ENCODE measurements around the gene PLEKHM3.

Gene PLEKHM3

GRCh38 chr2:207802650-207803049 is 222.7 kb downstream of the PLEKHM3 start:
- Histone ChIP-seq H2BK120ac (ENCODE audit: low read depth, low read length) (no peak overlapping the region), H3K79me1 (ENCODE audit: low read length) (no peaks in the 10 kb centered on the region), H3K79me2 (ENCODE audit: control insufficient read depth, insufficient read depth, low read length) (no peaks in the 10 kb centered on the region), H4K8ac (ENCODE audit: low read depth, low read length) (no peak overlapping the region), H3K4me1 (ENCODE audit: control insufficient read depth, low read depth, low read length) (peaks cover 6% of the 10 kb centered on the region), H3K9ac (ENCODE audit: low read length) (no peak overlapping the region), H3K23ac (ENCODE audit: low read length) (no peak overlapping the region), H3K18ac (ENCODE audit: low read length) (no peak overlapping the region), H2BK5ac (ENCODE audit: low read length) (no peak overlapping the region), H3K4ac (ENCODE audit: low read depth, low read length) (no peak overlapping the region), H3K27ac (ENCODE audit: low read depth, low read length) (no peak overlapping the region), H3K36me3 (ENCODE audit: control insufficient read depth, insufficient read depth, low read length) (no peaks in the 10 kb centered on the region), H3K4me2 (ENCODE audit: low read length) (no peak overlapping the region), H3K56ac (ENCODE audit: low read length) (no peak overlapping the region), H3K27me3 (ENCODE audit: insufficient read depth, low read length, poor library complexity) (no peaks in the 10 kb centered on the region), H3K4me3 (ENCODE audit: low read length) (no peak overlapping the region), H2AK5ac (ENCODE audit: low read length) (peak overlapping the region; percentile 87), H4K5ac (ENCODE audit: low read length) (no peak overlapping the region), H2BK15ac (replicated peaks; ENCODE audit: low read depth) (no peak overlapping the region)
- DNase-seq = no peak
- WGBS (ENCODE audit: extremely low coverage, insufficient coverage, low lambda C conversion rate) = no CpG with 5 or more reads among the region's 6 CpGs

DNA sequence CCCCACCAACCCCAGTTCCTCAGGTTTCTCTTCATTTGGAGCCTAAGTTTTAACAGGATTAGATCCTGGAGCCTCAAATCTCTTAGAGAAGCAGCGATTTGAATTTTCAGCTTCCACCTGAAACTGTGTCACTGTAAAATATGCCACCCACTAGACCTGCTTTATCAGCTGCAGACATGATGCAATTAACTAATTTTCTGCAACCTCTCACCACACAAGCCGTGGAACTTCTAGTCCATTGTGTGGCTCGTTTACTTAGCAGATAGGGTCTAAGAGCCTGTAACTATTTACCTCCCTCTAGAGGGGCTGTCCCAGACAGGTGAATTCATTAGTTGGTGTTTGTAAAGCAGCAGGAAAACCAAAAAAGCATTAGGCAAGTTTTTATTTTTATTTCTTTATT is 224.1 kb downstream of the PLEKHM3 start:
- no peak overlapping the region for H3K4me3 ChIP-seq (ENCODE audit: low read length)
- no peak overlapping the region for H3K9ac ChIP-seq (ENCODE audit: low read length)
- WGBS (ENCODE audit: extremely low coverage, insufficient coverage, low lambda C conversion rate) = no CpG with 5 or more reads among the region's 3 CpGs
- H3K4me1 ChIP-seq (ENCODE audit: control insufficient read depth, low read depth, low read length) = peaks cover 11% of the 10 kb centered on the region
- H3K27me3 ChIP-seq (ENCODE audit: insufficient read depth, low read length, poor library complexity) = no peaks in the 10 kb centered on the region
- H3K79me1 ChIP-seq (ENCODE audit: low read length) = no peaks in the 10 kb centered on the region
- DNase-seq = peak; percentile 83
- no peak overlapping the region for H4K5ac ChIP-seq (ENCODE audit: low read length)
- no peak overlapping the region for H2BK120ac ChIP-seq (ENCODE audit: low read depth, low read length)
- H3K4me2 ChIP-seq (ENCODE audit: low read length) = no peak overlapping the region
- no peak overlapping the region for H3K56ac ChIP-seq (ENCODE audit: low read length)
- H3K79me2 ChIP-seq (ENCODE audit: control insufficient read depth, insufficient read depth, low read length) = no peaks in the 10 kb centered on the region
- H3K27ac ChIP-seq (ENCODE audit: low read depth, low read length) = peak overlapping the region; percentile 34
- no peak overlapping the region for H2AK5ac ChIP-seq (ENCODE audit: low read length)
- H3K36me3 ChIP-seq (ENCODE audit: control insufficient read depth, insufficient read depth, low read length) = no peaks in the 10 kb centered on the region
- no peak overlapping the region for H2BK15ac ChIP-seq (replicated peaks; ENCODE audit: low read depth)
- H3K23ac ChIP-seq (ENCODE audit: low read length) = no peak overlapping the region
- no peak overlapping the region for H2BK5ac ChIP-seq (ENCODE audit: low read length)
- no peak overlapping the region for H3K4ac ChIP-seq (ENCODE audit: low read depth, low read length)
- H3K18ac ChIP-seq (ENCODE audit: low read length) = peak overlapping the region; percentile 64
- H4K8ac ChIP-seq (ENCODE audit: low read depth, low read length) = no peak overlapping the region

GRCh38 chr2:207796585-207797350 is 228.6 kb downstream of the PLEKHM3 start:
- no peaks in the 10 kb centered on the region for H3K79me1 ChIP-seq (ENCODE audit: low read length)
- no peak overlapping the region for H2BK120ac ChIP-seq (ENCODE audit: low read depth, low read length)
- no peaks in the 10 kb centered on the region for H3K79me2 ChIP-seq (ENCODE audit: control insufficient read depth, insufficient read depth, low read length)
- no peaks in the 10 kb centered on the region for H3K36me3 ChIP-seq (ENCODE audit: control insufficient read depth, insufficient read depth, low read length)
- no CpG with 5 or more reads among the region's 8 CpGs for WGBS (ENCODE audit: extremely low coverage, insufficient coverage, low lambda C conversion rate)
- no peaks in the 10 kb centered on the region for H3K27me3 ChIP-seq (ENCODE audit: insufficient read depth, low read length, poor library complexity)
- no peak overlapping the region for H4K5ac ChIP-seq (ENCODE audit: low read length)
- H3K23ac ChIP-seq (ENCODE audit: low read length) = no peak overlapping the region
- no peak overlapping the region for H3K4ac ChIP-seq (ENCODE audit: low read depth, low read length)
- DNase-seq = peak; percentile 90
- no peak overlapping the region for H2BK15ac ChIP-seq (replicated peaks; ENCODE audit: low read depth)
- H3K56ac ChIP-seq (ENCODE audit: low read length) = peak overlapping the region; percentile 19
- H4K8ac ChIP-seq (ENCODE audit: low read depth, low read length) = no peak overlapping the region
- H2BK5ac ChIP-seq (ENCODE audit: low read length) = no peak overlapping the region
- H3K4me1 ChIP-seq (ENCODE audit: control insufficient read depth, low read depth, low read length) = peaks cover 11% of the 10 kb centered on the region
- H3K4me2 ChIP-seq (ENCODE audit: low read length) = no peak overlapping the region
- peak overlapping the region; percentile 13 for H3K9ac ChIP-seq (ENCODE audit: low read length)
- no peak overlapping the region for H3K4me3 ChIP-seq (ENCODE audit: low read length)
- H3K27ac ChIP-seq (ENCODE audit: low read depth, low read length) = peak overlapping the region; percentile 60
- H2AK5ac ChIP-seq (ENCODE audit: low read length) = no peak overlapping the region
- peak overlapping the region; percentile 1 for H3K18ac ChIP-seq (ENCODE audit: low read length)

- Histone ChIP-seq H3K4me1 (ENCODE audit: control insufficient read depth, low read depth, low read length) (peaks cover 5% of the 10 kb centered on the region), H2BK5ac (ENCODE audit: low read length) (peak overlapping the region; percentile 31), H4K5ac (ENCODE audit: low read length) (no peak overlapping the region), H2AK5ac (ENCODE audit: low read length) (no peak overlapping the region), H3K23ac (ENCODE audit: low read length) (no peak overlapping the region), H3K9ac (ENCODE audit: low read length) (no peak overlapping the region), H2BK120ac (ENCODE audit: low read depth, low read length) (peak overlapping the region; percentile 94), H3K4ac (ENCODE audit: low read depth, low read length) (peak overlapping the region; percentile 85), H3K36me3 (ENCODE audit: control insufficient read depth, insufficient read depth, low read length) (no peaks in the 10 kb centered on the region), H3K27ac (ENCODE audit: low read depth, low read length) (peak overlapping the region; percentile 41), H3K18ac (ENCODE audit: low read length) (peak overlapping the region; percentile 10), H3K56ac (ENCODE audit: low read length) (peak overlapping the region; percentile 59), H3K4me2 (ENCODE audit: low read length) (no peak overlapping the region), H3K79me1 (ENCODE audit: low read length) (no peaks in the 10 kb centered on the region), H3K4me3 (ENCODE audit: low read length) (no peak overlapping the region), H4K8ac (ENCODE audit: low read depth, low read length) (no peak overlapping the region), H3K27me3 (ENCODE audit: insufficient read depth, low read length, poor library complexity) (no peaks in the 10 kb centered on the region), H2BK15ac (replicated peaks; ENCODE audit: low read depth) (no peak overlapping the region), H3K79me2 (ENCODE audit: control insufficient read depth, insufficient read depth, low read length) (no peaks in the 10 kb centered on the region)
- peak; percentile 85 for DNase-seq
- WGBS (ENCODE audit: extremely low coverage, insufficient coverage, low lambda C conversion rate) = no CpG with 5 or more reads among the region's 6 CpGs
Measured at GRCh38 chr2:207792244-207792785, 233.0 kb downstream of the PLEKHM3 start.

GRCh38 chr2:207791579-207792243 is 233.6 kb downstream of the PLEKHM3 start:
- no peak overlapping the region for H3K4ac ChIP-seq (ENCODE audit: low read depth, low read length)
- H4K5ac ChIP-seq (ENCODE audit: low read length) = no peak overlapping the region
- no peak overlapping the region for H2BK15ac ChIP-seq (replicated peaks; ENCODE audit: low read depth)
- no peak overlapping the region for H3K23ac ChIP-seq (ENCODE audit: low read length)
- H2AK5ac ChIP-seq (ENCODE audit: low read length) = no peak overlapping the region
- H3K18ac ChIP-seq (ENCODE audit: low read length) = peak overlapping the region; percentile 92
- no peaks in the 10 kb centered on the region for H3K79me1 ChIP-seq (ENCODE audit: low read length)
- H2BK120ac ChIP-seq (ENCODE audit: low read depth, low read length) = no peak overlapping the region
- no peak overlapping the region for H3K56ac ChIP-seq (ENCODE audit: low read length)
- no peak overlapping the region for H2BK5ac ChIP-seq (ENCODE audit: low read length)
- DNase-seq = peak; percentile 47
- no peak overlapping the region for H3K4me3 ChIP-seq (ENCODE audit: low read length)
- no peak overlapping the region for H3K27ac ChIP-seq (ENCODE audit: low read depth, low read length)
- H3K79me2 ChIP-seq (ENCODE audit: control insufficient read depth, insufficient read depth, low read length) = no peaks in the 10 kb centered on the region
- no peak overlapping the region for H3K4me2 ChIP-seq (ENCODE audit: low read length)
- no CpG with 5 or more reads among the region's 6 CpGs for WGBS (ENCODE audit: extremely low coverage, insufficient coverage, low lambda C conversion rate)
- H3K36me3 ChIP-seq (ENCODE audit: control insufficient read depth, insufficient read depth, low read length) = no peaks in the 10 kb centered on the region
- no peaks in the 10 kb centered on the region for H3K27me3 ChIP-seq (ENCODE audit: insufficient read depth, low read length, poor library complexity)
- H4K8ac ChIP-seq (ENCODE audit: low read depth, low read length) = no peak overlapping the region
- peaks cover 4% of the 10 kb centered on the region for H3K4me1 ChIP-seq (ENCODE audit: control insufficient read depth, low read depth, low read length)
- H3K9ac ChIP-seq (ENCODE audit: low read length) = no peak overlapping the region
